Ammon's horn (tissue), 1 donor: Measurements from ENCODE around the gene SRRM3.
A peak's percentile ranks its signal among the peaks of the same experiment; 100 is the strongest.
"Not testable (repeated sequence)": the region's sequence is repeated elsewhere in the genome, so short reads cannot be mapped to it uniquely, and the experiment has no call there.

ENCODE experiments used
- DNase-seq: peaks from one replicate; pipeline ENCODE4 v3.0.0-alpha.2; 2016; ENCODE audit warnings: low spot score

SRRM3 gene, protein sequence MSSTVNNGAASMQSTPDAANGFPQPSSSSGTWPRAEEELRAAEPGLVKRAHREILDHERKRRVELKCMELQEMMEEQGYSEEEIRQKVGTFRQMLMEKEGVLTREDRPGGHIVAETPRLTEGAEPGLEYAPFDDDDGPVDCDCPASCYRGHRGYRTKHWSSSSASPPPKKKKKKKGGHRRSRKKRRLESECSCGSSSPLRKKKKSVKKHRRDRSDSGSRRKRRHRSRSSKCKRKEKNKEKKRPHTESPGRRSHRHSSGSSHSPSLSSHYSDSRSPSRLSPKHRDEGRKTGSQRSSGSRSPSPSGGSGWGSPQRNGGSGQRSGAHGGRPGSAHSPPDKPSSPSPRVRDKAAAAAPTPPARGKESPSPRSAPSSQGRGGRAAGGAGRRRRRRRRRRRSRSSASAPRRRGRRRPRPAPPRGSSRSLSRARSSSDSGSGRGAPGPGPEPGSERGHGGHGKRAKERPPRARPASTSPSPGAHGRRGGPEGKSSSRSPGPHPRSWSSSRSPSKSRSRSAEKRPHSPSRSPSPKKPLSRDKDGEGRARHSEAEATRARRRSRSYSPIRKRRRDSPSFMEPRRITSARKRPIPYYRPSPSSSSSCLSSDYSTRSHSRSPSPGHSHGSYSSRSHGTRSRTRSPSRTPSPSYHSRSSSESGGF

GRCh38 chr7:76201732-76202665 lies at the start of gene SRRM3:
Gene SRRM3, plus strand, starts transcription at chr7:76201896. Its CDS starts 33,171 bp downstream, at chr7:76235067.
- peak; percentile 82 for DNase-seq

DNA sequence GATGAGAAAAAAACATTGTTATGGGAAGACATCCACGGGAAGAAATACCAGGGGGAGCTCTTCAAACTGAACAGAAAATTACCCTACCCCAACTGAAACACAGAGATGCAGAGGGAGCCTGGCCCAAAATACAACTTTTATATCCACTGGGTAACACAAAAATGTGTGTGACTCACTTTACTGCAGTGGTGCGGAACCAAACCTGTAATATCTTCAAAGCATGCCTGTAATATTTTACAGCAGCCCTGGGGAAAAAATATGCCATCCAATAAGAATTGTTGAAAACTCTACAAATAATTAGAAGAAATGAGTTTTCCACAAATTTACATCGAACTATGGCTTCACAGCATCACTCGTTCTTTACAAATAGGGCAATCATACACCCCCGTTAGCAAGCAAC lies 49.8 kb upstream of the SRRM3 start:
- DNase-seq = no peak

DNA sequence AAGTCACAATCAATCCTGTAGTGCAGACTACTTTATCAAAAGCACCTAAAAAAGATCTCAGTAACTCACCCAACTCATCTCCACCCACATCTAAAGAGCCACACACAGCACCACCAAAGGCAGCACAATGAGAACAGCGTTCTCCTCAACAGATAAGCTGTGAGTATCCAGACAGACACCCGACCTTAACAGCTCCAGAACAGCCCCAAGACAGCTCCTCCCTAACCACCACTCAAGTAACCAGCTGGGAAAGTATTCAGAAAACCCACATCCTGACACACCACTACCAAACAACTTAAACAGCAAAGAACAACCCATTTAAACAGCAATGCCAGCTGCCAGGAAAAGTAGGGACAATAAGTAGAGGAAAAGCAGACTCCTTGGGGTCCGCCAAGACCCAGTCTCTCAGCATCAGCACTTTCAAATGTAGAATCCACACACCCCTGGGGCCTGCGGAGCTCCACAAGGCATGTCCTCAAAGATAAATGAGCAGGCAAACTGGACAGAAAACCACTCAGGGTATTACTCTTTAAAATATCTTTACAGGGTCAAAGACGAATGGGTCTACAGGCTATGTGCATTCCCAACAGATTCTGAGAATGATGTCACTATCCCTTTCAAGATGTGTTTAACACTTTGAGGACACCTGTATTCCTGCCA lies 48.0 kb upstream of the SRRM3 start:
- DNase-seq = not testable (repeated sequence)

GRCh38 chr7:76155938-76156337 lies 45.8 kb upstream of the SRRM3 start:
- peak; percentile 70 for DNase-seq

DNA sequence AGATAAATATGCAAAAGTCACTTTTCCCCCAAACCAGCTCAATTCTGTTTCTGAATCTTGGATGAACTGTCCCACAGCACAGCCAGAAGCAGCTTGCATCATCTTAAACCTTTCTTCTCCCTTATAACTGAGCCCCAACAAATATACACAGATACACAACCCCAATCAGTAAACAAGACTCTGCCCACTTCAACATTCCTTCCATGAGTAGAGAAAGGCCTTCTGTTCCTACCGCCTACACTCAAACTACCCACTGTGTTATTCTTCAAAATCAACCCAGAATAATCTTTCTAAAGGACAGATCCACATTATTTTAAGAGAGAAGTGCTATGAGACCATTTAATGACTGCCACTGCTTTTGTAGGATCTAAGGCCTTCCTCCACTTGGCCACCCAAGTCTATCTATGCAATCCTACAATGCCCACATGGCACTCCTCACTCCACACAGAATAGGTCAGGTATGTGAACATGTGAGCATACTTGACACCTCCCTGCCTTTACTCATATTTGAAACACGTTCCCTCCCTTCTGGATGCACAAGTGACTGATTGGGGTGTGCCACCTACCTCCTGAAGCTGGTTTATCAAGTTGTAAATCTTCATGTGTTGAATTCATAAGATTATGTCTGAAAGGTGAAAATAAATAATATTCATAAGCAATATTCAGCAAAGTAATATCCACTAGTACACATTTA lies 44.6 kb upstream of the SRRM3 start:
- not testable (repeated sequence) for DNase-seq

DNA sequence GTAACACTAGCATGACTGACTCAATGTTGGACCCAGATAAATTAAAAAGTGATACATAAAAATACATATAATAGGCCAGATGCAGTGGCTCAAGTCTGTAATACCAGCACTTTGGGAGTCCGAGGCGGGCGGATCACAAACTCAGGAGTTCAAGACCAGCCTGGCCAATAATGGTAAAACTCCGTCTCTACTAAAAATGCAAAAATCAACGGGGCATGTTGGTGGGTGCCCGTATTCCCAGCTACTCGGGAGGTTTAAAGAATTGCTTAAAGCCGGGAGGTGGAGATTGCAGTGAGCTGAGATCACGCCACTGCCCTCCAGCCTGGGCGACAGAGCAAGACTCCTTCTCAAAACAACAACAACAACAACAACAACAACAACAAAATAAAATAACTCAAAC lies 43.3 kb upstream of the SRRM3 start:
- not testable (repeated sequence) for DNase-seq

DNA sequence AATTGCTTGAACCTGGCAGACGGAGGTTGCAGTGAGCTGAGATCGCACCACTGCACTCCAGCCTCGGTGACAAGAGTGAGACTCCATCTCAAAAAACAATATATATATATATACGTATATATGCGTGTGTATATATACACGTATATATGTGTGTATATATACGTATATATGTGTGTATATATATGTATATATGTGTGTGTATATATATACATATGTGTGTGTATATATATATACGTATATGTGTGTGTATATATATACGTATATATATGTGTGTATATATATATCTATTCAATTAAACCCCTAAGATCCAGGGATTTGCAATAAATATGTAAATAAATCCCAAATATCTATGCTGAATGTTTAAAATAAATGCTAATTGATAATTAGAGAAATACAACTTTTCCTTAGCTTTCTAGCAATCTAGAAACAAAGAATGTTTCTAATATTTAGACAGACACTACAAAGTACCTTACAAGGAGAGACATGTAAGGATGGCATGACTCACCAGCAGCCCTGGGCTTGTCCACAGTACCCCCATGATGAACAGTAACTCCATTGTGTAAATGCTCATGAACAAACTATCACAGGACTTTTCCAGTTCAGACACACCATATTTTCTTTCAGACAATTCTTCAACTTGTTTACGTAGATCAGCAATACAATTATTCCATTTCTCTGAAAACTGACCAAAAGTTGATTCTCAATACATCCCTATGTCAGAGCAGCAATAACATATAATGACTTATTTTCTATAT lies 39.1 kb upstream of the SRRM3 start:
- DNase-seq = peak; percentile 56

DNA sequence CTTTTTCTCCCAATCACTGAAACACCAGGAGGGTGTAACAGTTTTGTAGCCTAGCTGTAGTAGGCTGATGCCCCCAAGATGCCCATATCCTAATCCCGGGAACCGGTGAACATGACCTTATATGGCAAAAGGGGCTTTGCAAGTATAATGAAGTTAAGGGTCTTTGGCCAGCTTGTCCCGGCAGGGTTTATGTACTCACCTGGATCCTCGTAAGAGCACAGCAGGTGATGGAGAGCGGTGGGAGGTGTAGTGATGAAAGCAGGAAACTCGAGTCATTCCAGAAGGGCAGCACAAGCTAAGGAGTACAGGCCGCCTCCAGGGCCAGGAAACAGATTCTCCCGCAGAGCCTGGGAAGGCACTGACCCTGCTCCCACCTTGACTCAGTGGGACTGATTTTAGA lies 37.9 kb upstream of the SRRM3 start:
- not testable (repeated sequence) for DNase-seq

- DNase-seq = no peak
These were observed 36.4 kb upstream of the SRRM3 start for GRCh38 chr7:76165106-76165972.

GRCh38 chr7:76165973-76166403 lies 35.7 kb upstream of the SRRM3 start:
- DNase-seq = no peak

GRCh38 chr7:76166404-76167255 lies 35.1 kb upstream of the SRRM3 start:
- DNase-seq = peak; percentile 97

- no peak for DNase-seq
These were observed 28.0 kb upstream of the SRRM3 start for GRCh38 chr7:76173566-76174205.

- DNase-seq = not testable (repeated sequence)
These were observed 24.7 kb upstream of the SRRM3 start for GRCh38 chr7:76176951-76177350.

- DNase-seq = no peak
These were observed 22.0 kb upstream of the SRRM3 start for GRCh38 chr7:76179686-76180085.

GRCh38 chr7:76182225-76182960 lies 19.3 kb upstream of the SRRM3 start:
- no peak for DNase-seq

- DNase-seq = no peak
These were observed 16.4 kb upstream of the SRRM3 start for GRCh38 chr7:76185187-76185896.

- DNase-seq = no peak
These were observed 14.4 kb upstream of the SRRM3 start for GRCh38 chr7:76187272-76187671.
